Epithelial cell of proximal tubule (primary cell): ENCODE results near the gene MYADML2. TPM values are rescaled to one million over a fixed set of nuclear protein-coding genes. Genes with fewer than 3 reads are reported as not detected.

ENCODE experiments used
- DNase-seq: peaks from one replicate; pipeline ENCODE4 v3.0.0-alpha.2; 2011; ENCODE audit warnings: low read depth
- H3K4me3 ChIP-seq: 2 replicates; pipeline ENCODE4 v1.5.1; 2011; ENCODE audit warnings: low read depth, mild to moderate bottlenecking, low read length
- total RNA-seq: library from RNA; depleted of rRNA; stranded (reverse); fragments of >200 nt; gene quantifications from 2 replicates; pipeline ENCODE4 v1.2.3, GENCODE V29; 2015
- TF ChIP-seq, protein P1 (sequence below): conservative IDR thresholded peaks from 2 replicates; pipeline ENCODE4 v1.5.1; 2012; ENCODE audit warnings: low read depth, mild to moderate bottlenecking, low read length

MYADML2 gene
- total RNA-seq, 1 donor from 2014 or later: not detected

DNA sequence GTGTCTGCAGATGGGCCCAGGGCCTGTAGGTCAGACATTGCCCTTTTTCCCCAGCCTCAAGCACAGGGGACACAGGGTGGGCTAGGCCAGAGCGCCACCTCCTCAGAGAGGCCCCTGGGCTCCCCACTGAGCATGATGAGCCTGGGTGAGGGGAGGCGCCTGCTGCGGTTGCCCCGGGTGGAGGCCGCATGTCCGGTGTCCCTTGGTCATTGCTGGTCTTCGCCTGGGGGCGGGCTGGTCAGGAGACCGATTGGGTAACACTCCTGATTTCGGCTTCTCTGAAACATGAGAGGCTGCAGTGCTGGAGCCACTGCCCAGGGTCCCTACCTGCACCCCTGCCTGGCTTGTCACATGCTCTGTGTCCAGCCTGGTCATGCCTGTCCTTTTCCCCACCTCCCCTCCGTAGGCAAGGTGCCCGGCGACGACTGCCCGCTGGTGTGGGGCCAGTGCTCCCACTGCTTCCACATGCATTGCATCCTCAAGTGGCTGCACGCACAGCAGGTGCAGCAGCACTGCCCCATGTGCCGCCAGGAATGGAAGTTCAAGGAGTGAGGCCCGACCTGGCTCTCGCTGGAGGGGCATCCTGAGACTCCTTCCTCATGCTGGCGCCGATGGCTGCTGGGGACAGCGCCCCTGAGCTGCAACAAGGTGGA, 47.4 kb downstream of the MYADML2 start:
- H3K4me3 ChIP-seq: no peak overlapping the region
- DNase-seq: no peak
- TF ChIP-seq, protein P1, sequence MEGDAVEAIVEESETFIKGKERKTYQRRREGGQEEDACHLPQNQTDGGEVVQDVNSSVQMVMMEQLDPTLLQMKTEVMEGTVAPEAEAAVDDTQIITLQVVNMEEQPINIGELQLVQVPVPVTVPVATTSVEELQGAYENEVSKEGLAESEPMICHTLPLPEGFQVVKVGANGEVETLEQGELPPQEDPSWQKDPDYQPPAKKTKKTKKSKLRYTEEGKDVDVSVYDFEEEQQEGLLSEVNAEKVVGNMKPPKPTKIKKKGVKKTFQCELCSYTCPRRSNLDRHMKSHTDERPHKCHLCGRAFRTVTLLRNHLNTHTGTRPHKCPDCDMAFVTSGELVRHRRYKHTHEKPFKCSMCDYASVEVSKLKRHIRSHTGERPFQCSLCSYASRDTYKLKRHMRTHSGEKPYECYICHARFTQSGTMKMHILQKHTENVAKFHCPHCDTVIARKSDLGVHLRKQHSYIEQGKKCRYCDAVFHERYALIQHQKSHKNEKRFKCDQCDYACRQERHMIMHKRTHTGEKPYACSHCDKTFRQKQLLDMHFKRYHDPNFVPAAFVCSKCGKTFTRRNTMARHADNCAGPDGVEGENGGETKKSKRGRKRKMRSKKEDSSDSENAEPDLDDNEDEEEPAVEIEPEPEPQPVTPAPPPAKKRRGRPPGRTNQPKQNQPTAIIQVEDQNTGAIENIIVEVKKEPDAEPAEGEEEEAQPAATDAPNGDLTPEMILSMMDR: no peak

DNA sequence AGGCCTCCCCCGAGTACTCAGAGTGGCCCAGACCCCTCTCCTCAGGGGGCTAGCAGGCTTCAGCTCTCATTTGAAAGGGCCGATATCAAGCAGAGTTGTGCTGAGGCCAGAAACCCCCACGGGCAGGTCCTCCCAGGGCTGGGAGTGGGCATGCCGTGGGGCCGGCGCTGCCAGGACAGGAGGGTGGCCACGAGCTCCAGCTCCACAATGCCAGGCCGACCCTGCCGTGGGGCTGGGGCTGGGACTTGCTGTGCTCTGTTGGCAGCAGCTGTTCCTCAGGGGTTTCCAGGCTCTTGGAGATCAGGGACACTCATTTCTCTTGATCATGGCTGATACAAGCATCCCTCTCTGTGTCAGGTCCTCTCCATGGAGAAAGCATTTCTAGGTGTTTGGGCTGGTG, 48.1 kb downstream of the MYADML2 start:
- no peak overlapping the region for H3K4me3 ChIP-seq
- TF ChIP-seq, protein P1: no peak
- no peak for DNase-seq

DNA sequence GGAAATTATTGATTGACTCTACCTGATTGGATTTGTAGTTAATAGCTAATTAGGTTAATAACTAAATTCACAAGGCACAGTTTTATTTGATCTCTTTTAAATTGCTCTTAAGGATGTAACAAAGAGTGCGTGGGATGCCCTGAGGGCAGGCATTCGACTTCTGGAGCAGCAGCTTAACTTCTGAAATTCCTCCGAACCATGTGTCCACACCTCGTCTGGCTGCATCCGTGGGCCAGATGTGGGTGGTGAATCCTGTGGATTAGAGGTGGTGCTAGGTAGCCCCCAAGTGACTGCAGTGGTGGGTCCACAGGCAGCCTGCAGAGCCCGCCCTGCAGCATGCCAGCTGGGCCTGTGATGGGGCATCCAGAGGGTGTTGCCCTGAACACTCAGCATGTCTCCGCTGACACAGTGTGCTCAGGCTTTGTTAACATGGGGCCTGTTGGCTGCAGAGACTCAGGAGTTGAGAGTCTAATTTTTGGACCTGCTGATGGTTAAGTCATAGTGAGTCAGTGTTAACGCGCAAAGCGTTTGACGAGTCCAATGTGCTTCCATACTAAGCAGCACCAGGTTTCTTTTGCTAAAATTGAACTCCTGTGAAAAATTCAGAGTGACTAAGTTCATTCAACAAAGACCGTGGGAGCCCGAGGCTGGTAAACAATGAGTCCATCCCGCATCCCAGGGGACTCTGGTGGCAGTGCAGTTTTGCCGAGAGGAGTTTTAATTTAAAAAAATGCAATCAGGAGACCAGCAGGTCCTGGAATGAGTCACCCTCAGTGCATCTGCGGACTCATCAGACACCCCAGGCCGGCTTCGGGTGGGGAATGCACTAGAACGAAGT, 48.8 kb downstream of the MYADML2 start:
- no peak for DNase-seq
- H3K4me3 ChIP-seq: no peak overlapping the region
- TF ChIP-seq, protein P1: no peak

DNA sequence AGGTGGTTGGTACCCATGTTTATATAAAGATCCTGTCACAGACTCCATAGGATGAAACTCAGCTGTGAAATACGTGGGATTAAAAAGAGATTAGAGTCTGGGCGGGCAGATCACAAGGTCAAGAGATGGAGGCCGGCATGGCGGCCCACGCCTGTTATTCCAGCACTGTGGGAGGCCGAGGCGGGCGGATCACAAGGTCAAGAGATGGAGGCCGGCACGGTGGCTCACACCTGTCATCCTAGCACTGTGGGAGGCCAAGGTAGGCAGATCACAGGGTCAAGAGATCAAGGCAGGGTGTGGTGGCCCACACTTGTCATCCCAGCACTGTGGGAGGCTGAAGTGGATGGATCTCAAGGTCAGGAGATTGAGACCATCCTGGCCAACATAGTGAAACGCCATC, 51.6 kb downstream of the MYADML2 start:
- no peak for DNase-seq
- no peak overlapping the region for H3K4me3 ChIP-seq
- TF ChIP-seq, protein P1: no peak

DNA sequence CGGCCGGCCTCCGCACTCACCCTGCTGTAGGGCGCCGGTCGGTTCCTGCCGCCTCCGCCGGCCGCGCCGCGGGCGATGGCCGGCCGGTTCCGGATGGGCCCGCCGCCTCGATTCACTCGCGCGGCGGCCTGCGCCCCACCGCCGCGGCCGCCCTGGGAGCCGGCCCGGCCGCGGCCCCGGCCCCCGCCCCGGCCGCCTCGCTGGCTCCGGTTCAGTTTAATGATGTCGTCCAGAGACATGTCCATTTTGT, 55.8 kb downstream of the MYADML2 start:
- TF ChIP-seq, protein P1: no peak
- peak overlapping the region; percentile 85 for H3K4me3 ChIP-seq
- DNase-seq: no peak

DNA sequence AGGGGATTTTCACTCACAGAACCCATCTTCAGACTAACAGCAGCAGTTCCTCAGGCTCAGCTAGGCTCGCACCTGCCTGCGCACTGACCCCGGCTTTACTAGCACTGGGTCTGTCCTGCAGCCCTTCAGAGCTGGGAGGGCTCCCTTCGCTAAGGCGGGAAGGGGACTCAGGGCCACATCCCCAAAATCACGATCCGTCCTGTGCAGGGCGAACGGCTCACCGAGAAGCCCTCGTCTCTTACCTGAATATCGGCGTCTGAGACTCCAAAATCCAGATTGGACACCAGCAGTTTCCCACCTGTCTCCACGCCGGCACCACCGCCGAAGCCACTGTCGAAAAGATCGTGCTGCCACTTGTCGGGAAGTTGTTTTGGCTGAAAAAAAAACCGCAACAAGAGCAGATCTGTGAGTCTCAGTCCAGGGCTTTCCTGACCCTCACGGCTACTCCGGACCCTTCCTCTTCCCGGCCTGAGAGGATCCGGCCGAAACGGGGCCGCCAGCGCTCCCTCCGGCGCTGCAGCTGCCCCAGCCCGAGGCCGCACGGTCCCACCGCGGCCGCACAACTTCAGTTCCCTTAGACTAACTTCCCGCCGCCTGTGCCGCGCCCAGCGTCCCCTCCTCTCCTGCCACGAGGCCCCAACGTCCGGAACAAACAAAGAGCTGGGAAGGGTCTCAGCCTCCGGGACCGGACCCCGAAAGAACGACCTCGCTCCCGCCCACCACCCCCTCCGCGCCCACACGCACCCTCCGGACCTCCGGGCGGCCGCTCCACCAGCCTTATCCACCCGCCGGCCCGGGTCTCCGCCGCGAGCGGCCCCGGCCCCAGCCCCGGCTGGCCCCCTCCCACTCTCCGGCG, 56.4 kb downstream of the MYADML2 start:
- no peak for DNase-seq
- TF ChIP-seq, protein P1: no peak
- peak overlapping the region; percentile 85 for H3K4me3 ChIP-seq

Other genes with a start within 250 kb of the MYADML2 start
- gene MRPL12, start 243.9 kb downstream of the MYADML2 start, total RNA-seq: 127 and 218 TPM in 2 replicates
- 60.1 and 98.6 TPM in 2 replicates for gene SLC25A10, start 234.9 kb downstream of the MYADML2 start, total RNA-seq
- gene GCGR, start 143.1 kb downstream of the MYADML2 start, total RNA-seq: not detected in 2 replicates
- gene MCRIP1, start 113.9 kb downstream of the MYADML2 start, total RNA-seq: 111 and 153 TPM in 2 replicates
- 0.17 and 0.36 TPM in 2 replicates for gene PPP1R27, start 112.2 kb downstream of the MYADML2 start, total RNA-seq
- gene P4HB, start 86.7 kb downstream of the MYADML2 start, total RNA-seq: 932 and 1,272 TPM in 2 replicates
- gene ARHGDIA, start 75.9 kb downstream of the MYADML2 start, total RNA-seq: 272 and 414 TPM in 2 replicates
- 179 and 367 TPM in 2 replicates for gene ALYREF, start 55.6 kb downstream of the MYADML2 start, total RNA-seq
- 280 and 313 TPM in 2 replicates for gene ANAPC11, start 55.5 kb downstream of the MYADML2 start, total RNA-seq
- gene NPB, start 45.0 kb downstream of the MYADML2 start, total RNA-seq: 0.58 and 2.6 TPM in 2 replicates
- gene PCYT2, start 35.8 kb downstream of the MYADML2 start, total RNA-seq: 24.3 and 95.4 TPM in 2 replicates
- gene SIRT7, start 29.1 kb downstream of the MYADML2 start, total RNA-seq: 28.5 and 38.1 TPM in 2 replicates
- gene MAFG, start 19.5 kb downstream of the MYADML2 start, total RNA-seq: 16.1 and 18.5 TPM in 2 replicates
- gene PYCR1, start 9.9 kb downstream of the MYADML2 start, total RNA-seq: 54.3 and 109 TPM in 2 replicates
- gene NOTUM, start 14.0 kb upstream of the MYADML2 start, total RNA-seq: not detected in 2 replicates
- gene ASPSCR1, start 30.4 kb upstream of the MYADML2 start, total RNA-seq: 20.1 and 22.7 TPM in 2 replicates
- gene CENPX, start 75.6 kb upstream of the MYADML2 start, total RNA-seq: 158 and 228 TPM in 2 replicates
- 44.5 and 44.6 TPM in 2 replicates for gene LRRC45, start 76.1 kb upstream of the MYADML2 start, total RNA-seq
- 52.9 and 60.0 TPM in 2 replicates for gene RAC3, start 84.4 kb upstream of the MYADML2 start, total RNA-seq
- gene DCXR, start 90.5 kb upstream of the MYADML2 start, total RNA-seq: 85.4 and 93.1 TPM in 2 replicates
- gene RFNG, start 104.6 kb upstream of the MYADML2 start, total RNA-seq: 35.8 and 38.8 TPM in 2 replicates
- 105 and 200 TPM in 2 replicates for gene GPS1, start 104.7 kb upstream of the MYADML2 start, total RNA-seq
- 126 and 154 TPM in 2 replicates for gene DUS1L, start 118.6 kb upstream of the MYADML2 start, total RNA-seq
- 94.7 and 224 TPM in 2 replicates for gene FASN, start 151.0 kb upstream of the MYADML2 start, total RNA-seq